Mucosa of stomach (tissue), 1 donor: ENCODE data around the gene DOCK4.

Source experiments
- H3K27me3 ChIP-seq: one replicate; pipeline ENCODE4 v1.7.0; 2013; ENCODE audit warnings: mild to moderate bottlenecking, low read length; ENCODE audit not compliant: control insufficient read depth, insufficient read depth
- H3K36me3 ChIP-seq: one replicate; pipeline ENCODE4 v1.7.0; 2013; ENCODE audit warnings: low read length; ENCODE audit not compliant: control insufficient read depth, insufficient read depth
- H3K4me1 ChIP-seq: one replicate; pipeline ENCODE4 v1.7.0; 2013; ENCODE audit warnings: mild to moderate bottlenecking, low read length; ENCODE audit not compliant: control insufficient read depth, insufficient read depth
- H3K4me3 ChIP-seq: one replicate; pipeline ENCODE4 v1.7.0; 2013; ENCODE audit warnings: low read length
- H3K9ac ChIP-seq: one replicate; pipeline ENCODE4 v1.7.0; 2013; ENCODE audit warnings: mild to moderate bottlenecking, low read length, moderate library complexity
- H3K9me3 ChIP-seq: one replicate; pipeline ENCODE4 v1.7.0; 2013; ENCODE audit warnings: mild to moderate bottlenecking, low read length, moderate library complexity; ENCODE audit not compliant: control insufficient read depth
- donor health status: Pancreatic carcinoma.

DOCK4 gene

DNA sequence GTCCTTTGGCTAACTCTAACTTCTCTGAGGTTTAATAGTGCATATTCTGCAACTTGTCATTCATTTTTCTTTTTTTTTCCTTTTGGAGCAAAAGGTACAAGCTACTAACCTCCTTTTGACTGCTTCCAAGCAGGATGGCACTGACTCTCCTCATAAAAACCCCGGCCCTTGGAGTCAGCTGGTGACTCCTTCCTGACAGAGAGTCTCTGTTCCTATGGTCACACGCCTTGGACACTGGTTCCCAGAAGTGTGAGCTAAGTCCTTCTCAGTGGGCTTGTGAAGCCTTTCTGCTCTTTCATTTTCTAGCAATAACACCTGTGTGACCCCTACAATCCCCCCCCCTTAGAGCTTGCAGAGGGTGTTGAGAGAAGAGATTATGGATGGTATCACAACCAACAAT, 21.7 kb downstream of the DOCK4 start:
- Histone ChIP-seq H3K36me3 (no peaks in the 10 kb centered on the region), H3K9ac (no peak overlapping the region), H3K4me3 (no peak overlapping the region), H3K4me1 (no peaks in the 10 kb centered on the region), H3K9me3 (no peaks in the 10 kb centered on the region), H3K27me3 (no peaks in the 10 kb centered on the region)

DNA sequence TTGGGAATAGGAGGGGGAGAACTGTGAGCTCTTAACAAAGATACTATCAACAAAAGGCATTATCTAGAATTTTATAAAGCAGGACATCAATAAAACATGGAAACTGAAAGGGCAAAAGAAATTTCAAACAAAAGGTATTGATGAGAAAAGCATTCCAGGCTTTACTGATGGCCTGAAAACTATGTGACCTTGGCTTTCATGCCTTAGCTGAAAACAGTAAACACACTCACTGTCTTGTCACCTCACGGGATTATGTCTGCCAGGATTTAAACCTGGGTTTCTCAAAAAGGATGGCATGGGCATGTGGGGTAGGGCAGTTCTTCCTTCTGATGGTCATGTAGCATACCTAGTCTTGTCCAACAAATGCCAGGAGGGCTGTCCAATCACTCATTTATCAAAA, 22.9 kb downstream of the DOCK4 start:
- Histone ChIP-seq H3K9me3 (no peaks in the 10 kb centered on the region), H3K4me3 (no peak overlapping the region), H3K36me3 (no peaks in the 10 kb centered on the region), H3K9ac (no peak overlapping the region), H3K27me3 (no peaks in the 10 kb centered on the region), H3K4me1 (no peaks in the 10 kb centered on the region)

GRCh38 chr7:112182749-112183148, 23.4 kb downstream of the DOCK4 start:
- Histone ChIP-seq H3K9me3 (no peaks in the 10 kb centered on the region), H3K4me3 (no peak overlapping the region), H3K4me1 (no peaks in the 10 kb centered on the region)

DNA sequence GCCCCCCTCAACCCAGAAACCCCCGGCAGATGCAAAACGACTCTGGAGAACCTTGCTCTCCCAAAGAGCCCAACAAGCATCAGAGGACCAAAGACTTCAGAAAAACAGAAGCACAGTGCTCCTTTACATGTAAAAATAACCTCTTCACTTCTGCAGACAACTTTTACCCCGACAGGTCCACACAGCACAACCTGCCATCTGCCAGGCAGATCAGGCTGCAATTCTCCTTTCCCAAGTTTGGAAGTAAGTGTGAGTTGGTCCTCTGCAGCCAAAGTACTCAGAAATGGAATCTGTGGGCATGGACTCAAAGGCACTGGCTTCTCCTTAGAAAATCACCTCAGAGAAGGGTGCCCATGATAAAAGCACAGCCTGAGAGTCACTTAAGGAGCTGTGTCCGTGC, 26.0 kb downstream of the DOCK4 start:
- H3K9ac ChIP-seq, result no peak overlapping the region
- no peaks in the 10 kb centered on the region for H3K36me3 ChIP-seq
- no peaks in the 10 kb centered on the region for H3K27me3 ChIP-seq
- H3K4me1 ChIP-seq, result no peaks in the 10 kb centered on the region
- no peak overlapping the region for H3K4me3 ChIP-seq
- no peaks in the 10 kb centered on the region for H3K9me3 ChIP-seq

More at GRCh38 chr7:112182749-112183148, 23.4 kb downstream of the DOCK4 start:
- Histone ChIP-seq H3K9ac (no peak overlapping the region), H3K27me3 (no peaks in the 10 kb centered on the region), H3K36me3 (no peaks in the 10 kb centered on the region)

DNA sequence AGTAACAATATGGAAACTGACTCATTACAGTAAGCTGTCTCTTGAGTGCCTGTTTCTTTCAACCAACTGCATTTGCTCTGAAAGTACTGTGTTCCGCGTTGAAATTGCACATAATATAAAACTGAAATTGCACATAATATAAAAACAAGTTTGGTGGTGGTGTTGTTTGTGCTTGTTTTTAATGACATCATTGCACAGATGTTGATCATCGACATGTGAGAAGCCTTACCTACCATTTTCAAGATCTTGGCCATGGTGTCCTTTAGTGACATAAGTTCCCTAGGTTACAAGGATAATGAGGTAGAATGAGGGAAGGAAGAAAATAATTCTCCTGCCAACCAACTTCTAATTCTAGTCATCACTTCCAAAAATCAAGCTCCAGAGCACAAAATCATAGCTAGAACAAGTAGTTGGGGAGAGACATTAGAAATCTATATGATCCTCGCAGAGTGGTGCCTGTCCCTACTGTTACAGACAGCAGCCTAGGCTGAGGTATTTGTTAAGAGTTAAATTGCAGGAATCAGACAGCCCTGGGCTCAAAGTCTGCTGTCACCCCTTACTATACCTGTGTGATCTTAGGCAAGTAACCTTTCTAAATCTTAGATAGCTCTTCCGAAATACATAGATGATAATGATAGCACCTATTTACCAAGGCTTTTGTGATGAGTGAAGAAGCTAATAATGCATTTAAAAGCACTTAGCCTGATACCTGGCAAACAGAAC, 29.3 kb downstream of the DOCK4 start:
- Histone ChIP-seq H3K9me3 (no peaks in the 10 kb centered on the region), H3K4me3 (no peak overlapping the region), H3K36me3 (no peaks in the 10 kb centered on the region), H3K9ac (no peak overlapping the region), H3K27me3 (no peaks in the 10 kb centered on the region), H3K4me1 (no peaks in the 10 kb centered on the region)

GRCh38 chr7:112176241-112176640, 30.0 kb downstream of the DOCK4 start:
- Histone ChIP-seq H3K9me3 (no peaks in the 10 kb centered on the region), H3K4me1 (no peaks in the 10 kb centered on the region), H3K36me3 (no peaks in the 10 kb centered on the region), H3K27me3 (no peaks in the 10 kb centered on the region), H3K4me3 (no peak overlapping the region), H3K9ac (no peak overlapping the region)

GRCh38 chr7:112174192-112174591, 32.0 kb downstream of the DOCK4 start:
- H3K9me3 ChIP-seq, result no peaks in the 10 kb centered on the region
- H3K4me1 ChIP-seq, result no peaks in the 10 kb centered on the region
- H3K36me3 ChIP-seq, result no peaks in the 10 kb centered on the region
- H3K27me3 ChIP-seq, result no peaks in the 10 kb centered on the region
- no peak overlapping the region for H3K9ac ChIP-seq
- H3K4me3 ChIP-seq, result no peak overlapping the region

GRCh38 chr7:112173568-112173905, 32.7 kb downstream of the DOCK4 start:
- Histone ChIP-seq H3K36me3 (no peaks in the 10 kb centered on the region), H3K9me3 (no peaks in the 10 kb centered on the region), H3K27me3 (no peaks in the 10 kb centered on the region), H3K4me1 (no peaks in the 10 kb centered on the region), H3K9ac (no peak overlapping the region), H3K4me3 (no peak overlapping the region)

DNA sequence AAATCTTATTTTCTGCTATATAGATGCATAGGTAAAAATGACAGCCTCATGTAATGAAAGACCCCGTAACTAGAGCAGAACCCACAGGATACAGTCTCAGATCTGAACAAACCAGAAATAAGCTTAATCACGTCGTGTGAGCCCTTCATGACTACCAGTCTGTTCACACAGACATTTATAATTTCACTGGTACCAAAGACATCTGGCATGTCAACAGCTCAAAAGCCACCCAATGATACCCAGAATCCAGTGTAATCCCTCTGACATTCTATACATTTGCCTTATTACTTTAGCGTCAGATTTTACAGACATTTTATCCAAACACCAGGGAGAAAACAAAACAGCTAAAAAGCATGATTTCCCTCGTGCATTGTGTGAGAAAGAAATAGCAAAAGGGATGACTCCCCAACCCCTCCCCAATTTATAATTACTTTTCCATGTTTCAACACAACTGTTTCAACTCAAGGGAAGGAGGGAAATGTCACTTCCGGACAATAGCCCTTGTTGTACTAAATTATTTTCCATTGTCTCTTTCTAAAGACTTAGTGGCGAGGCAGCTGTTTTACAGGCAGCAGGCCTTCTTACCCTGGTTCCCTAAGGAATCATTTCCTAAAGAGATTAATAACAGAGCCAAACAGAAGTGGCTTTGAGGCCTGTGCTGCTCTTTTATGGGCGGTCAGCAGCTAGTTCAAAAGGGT, 33.2 kb downstream of the DOCK4 start:
- no peak overlapping the region for H3K9ac ChIP-seq
- no peaks in the 10 kb centered on the region for H3K9me3 ChIP-seq
- no peaks in the 10 kb centered on the region for H3K36me3 ChIP-seq
- no peaks in the 10 kb centered on the region for H3K27me3 ChIP-seq
- H3K4me3 ChIP-seq, result no peak overlapping the region
- no peaks in the 10 kb centered on the region for H3K4me1 ChIP-seq

- Histone ChIP-seq H3K9ac (no peak overlapping the region), H3K9me3 (no peaks in the 10 kb centered on the region), H3K27me3 (no peaks in the 10 kb centered on the region), H3K4me3 (no peak overlapping the region), H3K36me3 (no peaks in the 10 kb centered on the region), H3K4me1 (no peaks in the 10 kb centered on the region)
Observed at GRCh38 chr7:112171673-112172072, 34.5 kb downstream of the DOCK4 start.

DNA sequence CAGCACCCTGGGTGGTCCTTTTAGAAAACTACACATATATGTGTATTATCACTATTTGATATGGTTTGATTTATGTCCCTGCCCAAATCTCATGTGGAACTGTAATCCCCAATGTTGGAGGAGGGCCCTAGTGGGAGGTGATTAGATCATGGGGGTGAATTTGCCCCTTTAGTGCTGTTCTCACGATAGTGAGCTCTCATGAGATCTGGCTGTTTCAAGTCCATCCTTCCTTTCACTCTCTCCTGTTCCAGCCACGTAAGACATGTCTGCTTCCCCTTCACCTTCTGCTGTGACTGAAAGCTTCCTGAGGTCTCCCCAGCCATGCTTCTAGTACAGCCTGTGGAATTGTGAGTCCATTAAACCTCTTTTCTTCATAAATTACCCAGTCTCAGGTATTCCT, 37.3 kb downstream of the DOCK4 start:
- H3K9ac ChIP-seq, result no peak overlapping the region
- no peaks in the 10 kb centered on the region for H3K27me3 ChIP-seq
- no peaks in the 10 kb centered on the region for H3K4me1 ChIP-seq
- no peaks in the 10 kb centered on the region for H3K36me3 ChIP-seq
- no peak overlapping the region for H3K4me3 ChIP-seq
- H3K9me3 ChIP-seq, result no peaks in the 10 kb centered on the region

DNA sequence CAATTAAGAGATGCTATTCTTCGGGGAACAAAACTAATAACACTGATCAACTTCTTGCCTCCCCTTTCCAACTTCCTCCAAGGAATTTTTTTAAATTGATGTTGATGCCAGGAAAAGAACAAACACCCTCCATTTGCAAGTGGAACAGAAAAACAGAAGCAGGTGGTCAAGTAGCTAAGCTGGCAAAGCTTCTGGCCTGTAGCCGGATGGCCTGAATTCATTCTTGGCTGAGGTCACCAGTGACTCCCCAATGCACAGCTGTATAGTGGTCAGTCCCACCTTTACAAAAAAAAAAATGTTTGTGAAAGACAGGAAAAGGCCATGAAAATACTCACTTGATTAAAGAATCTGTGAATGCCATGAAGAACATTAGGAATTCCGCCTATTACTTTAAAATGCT, 39.1 kb downstream of the DOCK4 start:
- H3K4me3 ChIP-seq, result no peak overlapping the region
- no peaks in the 10 kb centered on the region for H3K4me1 ChIP-seq
- H3K9me3 ChIP-seq, result no peaks in the 10 kb centered on the region
- H3K27me3 ChIP-seq, result no peaks in the 10 kb centered on the region
- no peak overlapping the region for H3K9ac ChIP-seq
- no peaks in the 10 kb centered on the region for H3K36me3 ChIP-seq
